K562 (cell line): Measurements from ENCODE around the gene SOX18. TPM values are rescaled to one million over a fixed set of nuclear protein-coding genes. Genes with fewer than 3 reads are reported as not detected.

Experiments used
- ATF3 ChIP-seq, 2 experiments: fragments of 450-650 bp in 1 of 2; sonication (generic) in 1 of 2; formaldehyde crosslinking in 1 of 2; IDR thresholded peaks in 1 of 2; conservative IDR thresholded peaks in 1 of 2; 2 replicates each; pipeline versions ENCODE4 v1.6.1 to v1.8.1; 2016 to 2023; ENCODE audit warnings: mild to moderate bottlenecking in 2 of 2, moderate library complexity in 2 of 2, inconsistent platforms in 1 of 2, missing genetic modification reagents in 1 of 2
- DEAF1 ChIP-seq: fragments of 450-650 bp; formaldehyde crosslinking; IDR thresholded peaks from 2 replicates; pipeline ENCODE4 v1.4.0; 2020; ENCODE audit warnings: mild to moderate bottlenecking, moderate library complexity
- FOXP4 ChIP-seq: sonication (generic); formaldehyde crosslinking; IDR thresholded peaks from 2 replicates; pipeline ENCODE4 v1.8.0; 2022; ENCODE audit warnings: mild to moderate bottlenecking, missing genetic modification reagents, borderline replicate concordance
- HCFC1 ChIP-seq: IDR thresholded peaks from 2 replicates; pipeline ENCODE4 v1.6.1; 2012; ENCODE audit warnings: low read depth, low read length, improper control_type of control experiment
- HES1 ChIP-seq: fragments of 450-650 bp; IDR thresholded peaks from 2 replicates; pipeline ENCODE4 v1.6.1; 2016; ENCODE audit warnings: low read depth, mild to moderate bottlenecking, moderate library complexity
- MCM5 ChIP-seq: fragments of 450-650 bp; IDR thresholded peaks from 2 replicates; pipeline ENCODE4 v1.6.1; 2016; ENCODE audit warnings: low read depth
- MCM7 ChIP-seq, 2 experiments: fragments of 450-650 bp; IDR thresholded peaks; 2 replicates each; pipeline ENCODE4 v1.6.1; 2016 to 2018
- MED1 ChIP-seq: sonication (generic); formaldehyde crosslinking; IDR thresholded peaks from 2 replicates; pipeline ENCODE4 v1.8.1; 2023; ENCODE audit warnings: missing genetic modification reagents, borderline replicate concordance
- NFE2 ChIP-seq: IDR thresholded peaks from 2 replicates; pipeline ENCODE4 v1.6.1; 2014; ENCODE audit warnings: antibody characterized with exemption, low read depth
- POLR2AphosphoS2 ChIP-seq: IDR thresholded peaks from 2 replicates; pipeline ENCODE4 v1.6.1; 2012; ENCODE audit warnings: low read length, improper control_type of control experiment
- POLR2G ChIP-seq: fragments of 200-400 bp; formaldehyde crosslinking; IDR thresholded peaks from 2 replicates; pipeline ENCODE4 v1.6.1; 2017; ENCODE audit warnings: low read depth, mild to moderate bottlenecking, antibody characterized with exemption, low read length, moderate library complexity
- RHOXF2B ChIP-seq: fragments of 250-450 bp; sonication (Bioruptor Pico); conservative IDR thresholded peaks from 2 replicates; pipeline ENCODE4 v1.5.1; 2021
- SIRT6 ChIP-seq: IDR thresholded peaks from one replicate; pipeline ENCODE4 v1.6.1; 2012; ENCODE audit warnings: low read depth, mild to moderate bottlenecking, control low read depth, inconsistent platforms, low read length, moderate library complexity
- SMAD3 ChIP-seq: fragments of 450-650 bp; formaldehyde crosslinking; conservative IDR thresholded peaks from 2 replicates; pipeline ENCODE4 v1.4.0; 2020; ENCODE audit warnings: mild to moderate bottlenecking
- SMARCA5 ChIP-seq: fragments of 450-650 bp; IDR thresholded peaks from 2 replicates; pipeline ENCODE4 v1.6.1; 2016
- SMARCB1 ChIP-seq: IDR thresholded peaks from 2 replicates; pipeline ENCODE4 v1.6.1; 2011; ENCODE audit warnings: improper control_type of control experiment, low read depth; ENCODE audit not compliant: insufficient read length
- TARDBP ChIP-seq: fragments of 450-650 bp; IDR thresholded peaks from 2 replicates; pipeline ENCODE4 v1.6.1; 2016
- TCFL5 ChIP-seq: fragments of 250-450 bp; sonication (Bioruptor Pico); conservative IDR thresholded peaks from 2 replicates; pipeline ENCODE4 v1.6.1; 2021; ENCODE audit warnings: mild to moderate bottlenecking, moderate library complexity, matching md5 sums
- XRCC3 ChIP-seq: fragments of 450-650 bp; IDR thresholded peaks from 2 replicates; pipeline ENCODE4 v1.6.1; 2017; ENCODE audit warnings: mild to moderate bottlenecking, moderate library complexity
- ZBED1 ChIP-seq: IDR thresholded peaks from 2 replicates; pipeline ENCODE4 v1.6.1; 2014
- ZEB2 ChIP-seq: fragments of 450-650 bp; IDR thresholded peaks from 2 replicates; pipeline ENCODE4 v1.6.1; 2016
- ZNF24 ChIP-seq: fragments of 450-650 bp; IDR thresholded peaks from 2 replicates; pipeline ENCODE4 v1.6.1; 2016
- ZNF311 ChIP-seq: fragments of 250-450 bp; sonication (Bioruptor Pico); IDR thresholded peaks from 2 replicates; pipeline ENCODE4 v1.4.0; 2020; ENCODE audit warnings: mild to moderate bottlenecking, moderate library complexity
- ZNF398 ChIP-seq: fragments of 250-450 bp; sonication (Bioruptor Pico); IDR thresholded peaks from 2 replicates; pipeline ENCODE4 v1.8.0; 2021; ENCODE audit warnings: moderate library complexity, mild to moderate bottlenecking, inconsistent platforms
- polyA plus RNA-seq, 8 experiments: library from polyadenylated mRNA; depleted of rRNA in 4 of 8; stranded (reverse) in 5 of 8; unstranded in 3 of 8; fragments of >200 nt; fragmentation: Nextera tagmentation in 2 of 8; fragmentation: Illumina TruSeq in 1 of 8; extraction: Ambion mirVana in 2 of 8; extraction: Trizol in 1 of 8; gene quantifications; 2 replicates each; pipeline versions ENCODE4 v1.2.1 to v1.2.3, GENCODE V29; 2011 to 2014; ENCODE audit warnings: inconsistent platforms in 1 of 8, missing spikeins in 1 of 8
- total RNA-seq, 7 experiments: library from RNA; depleted of rRNA in 6 of 7; stranded (reverse); fragments of >200 nt in 6 of 7; fragmentation: Illumina TruSeq in 2 of 7; extraction: Trizol in 2 of 7; gene quantifications; 2 replicates each; pipeline versions ENCODE4 v1.2.1 to v1.2.3, GENCODE V29; 2011 to 2021; ENCODE audit warnings: low replicate concordance in 1 of 7

The SOX18 gene
- total and polyA plus RNA-seq, 9 of the 15 experiments (the other 6 are each of a cell fraction or from before 2014, with no cell fraction given), result 0.15 to 19.8 (median 0.33) TPM

- no peak for TF ChIP-seq XRCC3
- no peak for TF ChIP-seq ZNF398 (CRISPR knock-in tag)
- no peak for TF ChIP-seq SIRT6
- no peak for TF ChIP-seq FOXP4 (CRISPR knock-in tag)
- TF ChIP-seq ATF3 (IDR thresholded peaks at IDR 0.05), result no peak
- TF ChIP-seq ATF3 (CRISPR knock-in tag; conservative IDR thresholded peaks at IDR 0.05), result no peak
- TF ChIP-seq SMARCA5, result no peak
- TF ChIP-seq MCM5, result no peak
- TF ChIP-seq HCFC1, result no peak
- TF ChIP-seq ZNF24, result no peak
- TF ChIP-seq RHOXF2B, result no peak
- TF ChIP-seq MED1, result no peak
- TF ChIP-seq DEAF1 (CRISPR knock-in tag), result peak; percentile 34; the same call in 1 of the 2 replicates
- no peak for TF ChIP-seq ZNF311 (CRISPR knock-in tag)
- no peak for TF ChIP-seq ZBED1
- TF ChIP-seq ZEB2, result no peak
- no peak for TF ChIP-seq POLR2AphosphoS2
- TF ChIP-seq SMARCB1, result no peak
- no peak for TF ChIP-seq NFE2
- TF ChIP-seq SMAD3 (CRISPR knock-in tag), result no peak
- TF ChIP-seq HES1, result no peak
- TF ChIP-seq TARDBP, result no peak
- TF ChIP-seq MCM7 (IDR thresholded peaks at IDR 0.05), result no peak
- TF ChIP-seq TCFL5, result no peak
- TF ChIP-seq POLR2G, result no peak
These were observed 8.4 kb upstream of the SOX18 start (continued) for GRCh38 chr20:64057628-64058498.
